Medulla oblongata (tissue), 1 donor: ENCODE data around the gene PSMC4.

ENCODE experiments used
- DNase-seq: peaks from one replicate; pipeline ENCODE4 v3.0.0-alpha.2; 2015; ENCODE audit errors: extremely low spot score

The PSMC4 gene

GRCh38 chr19:39987596-39987995 lies 16.6 kb downstream of the PSMC4 start:
- DNase-seq = no peak

GRCh38 chr19:39993605-39994004 lies 22.6 kb downstream of the PSMC4 start:
- DNase-seq = no peak

DNA sequence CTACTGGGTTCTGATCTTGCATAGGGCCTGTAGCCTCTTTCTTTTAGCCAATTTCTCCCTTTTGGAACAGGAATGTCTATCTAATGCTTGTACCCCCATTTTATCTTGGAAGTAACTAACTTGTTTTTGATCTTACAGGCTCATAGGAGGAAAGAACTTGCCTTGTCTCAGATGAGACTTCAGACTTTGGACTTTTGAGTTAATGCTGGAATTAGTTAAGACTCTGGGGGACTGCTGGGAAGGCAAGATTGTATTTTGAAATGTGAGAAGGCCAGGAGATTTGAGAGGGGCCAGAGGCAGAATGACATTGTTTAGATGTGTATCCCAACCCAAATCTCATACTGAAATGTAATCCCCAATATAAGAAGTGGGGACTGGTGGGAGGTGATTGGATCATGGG lies 23.4 kb downstream of the PSMC4 start:
- DNase-seq = no peak

- peak; percentile 55 for DNase-seq
Measured at GRCh38 chr19:39995794-39996193, 24.8 kb downstream of the PSMC4 start.

GRCh38 chr19:39996218-39996810 lies 25.3 kb downstream of the PSMC4 start:
- peak; percentile 35 for DNase-seq

DNA sequence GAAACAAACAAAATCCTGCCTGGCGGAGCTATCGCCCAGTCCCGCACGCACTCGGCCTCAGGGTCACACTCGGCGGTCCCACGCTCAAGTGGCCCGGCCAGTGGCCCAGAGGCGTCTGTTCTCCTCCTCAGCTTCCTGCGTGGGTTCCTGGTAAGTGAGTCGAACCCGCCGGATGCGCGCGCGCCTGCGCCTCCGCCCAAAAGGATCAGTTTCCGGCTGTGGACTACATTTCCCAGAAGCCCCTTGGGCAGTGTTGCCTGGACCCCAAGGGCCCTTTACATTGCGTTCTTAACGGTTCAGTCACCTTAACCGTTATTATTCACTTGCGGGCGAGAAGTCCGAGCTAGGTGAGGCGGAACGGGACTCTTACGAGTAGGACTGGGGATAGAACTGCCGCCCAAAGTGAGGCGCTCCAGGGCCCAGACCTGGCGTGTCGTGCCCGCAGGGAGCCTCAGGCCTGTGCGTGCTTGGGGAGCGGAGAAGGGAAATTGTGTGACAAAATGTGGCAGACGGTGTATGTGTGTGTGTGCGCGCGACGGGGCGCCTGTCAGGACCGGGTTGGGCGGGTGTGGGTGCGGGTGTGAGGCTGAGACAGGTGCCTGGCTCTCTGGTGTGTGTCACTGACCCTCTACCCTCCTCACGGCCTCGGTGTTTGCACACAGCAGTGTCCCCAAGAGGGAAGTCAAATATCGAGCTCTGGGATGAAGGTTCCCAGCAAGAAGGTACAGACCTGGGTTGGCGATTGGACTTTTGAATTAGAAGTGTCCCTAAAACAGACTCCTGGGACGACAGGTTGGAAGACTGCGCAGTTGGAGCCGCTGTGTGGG lies 26.1 kb downstream of the PSMC4 start, which contains the start of gene ZNF546:
Gene ZNF546 (plus strand): TSS at position 250 of the 827 bp plus-strand sequence. CDS start 1,267 bp downstream, outside the sequence.
- peak; percentile 94 for DNase-seq

GRCh38 chr19:39997638-39998216 lies 26.8 kb downstream of the PSMC4 start:
- DNase-seq = no peak

GRCh38 chr19:39998501-39998900 lies 27.5 kb downstream of the PSMC4 start:
- no peak for DNase-seq

- no peak for DNase-seq
Measured at GRCh38 chr19:40005691-40006272, 34.8 kb downstream of the PSMC4 start.

DNA sequence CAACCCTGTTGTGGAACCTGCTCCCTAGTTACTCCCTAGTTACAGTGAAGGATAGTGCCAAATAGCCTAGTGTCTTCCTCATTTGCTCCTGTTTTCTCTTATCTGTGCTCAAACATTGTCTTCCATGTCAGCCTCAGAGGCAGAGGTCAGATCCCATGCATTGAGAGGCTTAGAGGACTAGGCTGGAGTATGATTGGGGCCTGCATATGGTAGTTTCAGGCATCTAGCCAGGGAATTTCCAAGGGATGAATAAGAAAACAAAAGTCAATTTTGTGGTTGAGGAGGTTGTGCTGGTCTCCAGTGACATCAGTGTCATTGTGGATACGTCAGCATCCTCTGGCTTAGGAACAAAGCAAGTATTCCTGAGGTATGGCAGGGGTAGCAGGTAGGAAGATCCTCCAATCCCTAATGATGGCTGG lies 35.3 kb downstream of the PSMC4 start:
- no peak for DNase-seq

DNA sequence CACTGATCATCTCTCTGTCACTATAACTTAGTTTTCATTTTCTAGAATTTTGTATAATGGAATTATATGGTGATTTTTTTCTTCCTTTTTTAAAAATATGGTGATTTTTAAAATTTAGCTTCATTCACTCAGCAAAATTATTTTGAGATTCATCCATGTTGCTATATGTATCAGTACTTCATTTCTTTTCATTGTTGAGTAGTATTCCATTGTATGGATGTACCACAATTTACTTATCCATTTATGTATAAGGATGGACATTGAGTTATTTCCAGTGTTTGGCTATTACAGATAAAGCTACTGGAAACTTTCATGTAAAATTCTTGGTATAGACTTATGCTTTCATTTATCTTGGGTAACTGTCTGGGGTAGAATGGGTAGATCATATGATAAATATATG lies 38.7 kb downstream of the PSMC4 start:
- no peak for DNase-seq

DNA sequence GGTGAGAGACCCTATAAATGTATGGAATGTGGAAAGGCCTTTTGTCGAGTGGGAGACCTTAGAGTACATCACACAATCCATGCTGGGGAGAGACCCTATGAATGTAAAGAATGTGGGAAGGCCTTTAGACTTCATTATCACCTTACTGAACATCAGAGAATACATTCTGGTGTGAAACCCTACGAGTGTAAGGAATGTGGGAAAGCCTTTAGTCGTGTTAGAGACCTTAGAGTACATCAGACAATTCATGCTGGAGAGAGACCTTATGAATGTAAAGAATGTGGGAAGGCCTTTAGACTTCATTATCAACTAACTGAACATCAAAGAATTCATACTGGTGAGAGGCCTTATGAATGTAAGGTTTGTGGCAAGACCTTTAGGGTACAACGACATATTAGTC lies 43.0 kb downstream of the PSMC4 start:
- DNase-seq = no peak

DNA sequence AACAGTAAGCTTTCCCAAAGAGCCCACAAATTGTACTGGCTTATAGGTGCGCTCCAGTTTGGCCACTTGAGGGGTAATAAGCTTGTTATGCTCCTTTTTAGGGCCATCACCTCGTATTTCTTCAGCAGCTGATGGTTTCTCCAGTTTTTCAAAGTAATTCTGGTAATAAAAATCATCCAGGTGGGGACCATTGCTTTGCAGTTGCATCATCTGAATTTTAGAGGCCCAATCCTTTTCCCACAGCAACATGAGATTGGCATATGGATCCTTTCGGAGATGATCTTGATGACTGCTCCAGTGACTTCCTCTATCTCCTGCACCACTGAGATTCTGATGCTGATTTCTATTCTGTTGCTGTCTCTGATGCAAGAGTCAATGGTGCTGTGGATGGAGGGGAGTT lies 53.0 kb downstream of the PSMC4 start:
- DNase-seq = no peak

GRCh38 chr19:40025938-40026596 lies 55.1 kb downstream of the PSMC4 start:
- DNase-seq = no peak

DNA sequence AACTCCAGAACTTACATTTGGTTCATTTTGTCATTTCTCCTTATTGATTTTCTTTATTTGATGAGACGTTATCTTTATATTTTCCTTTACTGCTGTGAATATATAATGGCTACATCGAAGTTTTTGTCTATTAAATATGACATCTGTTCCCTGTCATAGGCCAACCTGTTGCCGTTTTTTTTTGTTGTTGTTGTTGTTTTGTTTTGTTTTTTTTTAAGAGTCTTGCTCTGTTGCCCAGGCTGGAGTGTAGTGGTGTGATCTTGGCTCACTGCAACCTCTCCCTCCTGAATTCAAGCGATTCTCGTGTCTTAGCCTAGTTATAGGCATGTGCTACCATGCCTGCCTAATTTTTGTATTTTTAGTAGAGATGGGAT lies 55.6 kb downstream of the PSMC4 start:
- DNase-seq = no peak
